Loucy (cell line): ENCODE measurements around the gene LRRFIP1.

Source experiments
- H2AFZ ChIP-seq: fragments of 200-600 bp; sonication (generic); 2 replicates; pipeline ENCODE4 v1.6.0; 2016; ENCODE audit warnings: antibody characterized with exemption, mild to moderate bottlenecking, low read length, moderate library complexity
- H3F3A ChIP-seq: fragments of 200-600 bp; 2 replicates; pipeline ENCODE4 v1.6.0; 2016; ENCODE audit warnings: antibody characterized with exemption, low read depth, mild to moderate bottlenecking
- H3K27me3 ChIP-seq: fragments of 200-600 bp; sonication (generic); 2 replicates; pipeline ENCODE4 v1.6.1; 2014; ENCODE audit warnings: low read length, mild to moderate bottlenecking; ENCODE audit not compliant: insufficient read depth, poor library complexity, severe bottlenecking
- H3K36me3 ChIP-seq: fragments of 200-600 bp; sonication (generic); 2 replicates; pipeline ENCODE4 v1.6.1; 2016; ENCODE audit warnings: low read length; ENCODE audit not compliant: insufficient read depth
- H3K4me1 ChIP-seq: fragments of 200-600 bp; sonication (generic); 2 replicates; pipeline ENCODE4 v1.5.1; 2014; ENCODE audit warnings: low read length, mild to moderate bottlenecking; ENCODE audit not compliant: insufficient read depth, poor library complexity, severe bottlenecking
- H3K4me2 ChIP-seq: fragments of 200-600 bp; sonication (generic); 2 replicates; pipeline ENCODE4 v1.6.0; 2014; ENCODE audit warnings: antibody characterized with exemption, low read length, low read depth, mild to moderate bottlenecking; ENCODE audit not compliant: poor library complexity, severe bottlenecking
- H3K4me3 ChIP-seq: fragments of 200-600 bp; sonication (generic); 2 replicates; pipeline ENCODE4 v1.5.1; 2014; ENCODE audit warnings: low read length, mild to moderate bottlenecking, mixed read lengths; ENCODE audit not compliant: poor library complexity, severe bottlenecking
- H3K79me2 ChIP-seq: fragments of 200-600 bp; sonication (generic); 2 replicates; pipeline ENCODE4 v1.6.1; 2014; ENCODE audit warnings: low read length; ENCODE audit not compliant: insufficient read depth
- H3K9ac ChIP-seq: fragments of 200-600 bp; sonication (generic); 2 replicates; pipeline ENCODE4 v1.6.0; 2014; ENCODE audit warnings: mild to moderate bottlenecking, low read depth, low read length, moderate library complexity; ENCODE audit not compliant: poor library complexity, severe bottlenecking
- H3K9me2 ChIP-seq: fragments of 200-600 bp; sonication (generic); replicated peaks from 2 replicates; pipeline ENCODE4 v1.6.1; 2016; ENCODE audit warnings: low read depth, low read length, mixed read lengths
- H3K9me3 ChIP-seq: fragments of 200-600 bp; sonication (generic); 2 replicates; pipeline ENCODE4 v1.6.1; 2014; ENCODE audit warnings: mild to moderate bottlenecking, antibody characterized with exemption, low read length, low read depth; ENCODE audit not compliant: insufficient read depth
- H4K20me1 ChIP-seq: fragments of 200-600 bp; sonication (generic); 2 replicates; pipeline ENCODE4 v1.6.0; 2014; ENCODE audit warnings: antibody characterized with exemption, low read length, mild to moderate bottlenecking; ENCODE audit not compliant: insufficient read depth, poor library complexity, severe bottlenecking
- EZH2phosphoT487 ChIP-seq: fragments of 200-600 bp; IDR thresholded peaks from 2 replicates; pipeline ENCODE4 v1.6.1; 2018; ENCODE audit warnings: antibody characterized with exemption, mild to moderate bottlenecking, moderate library complexity, borderline replicate concordance
- TF ChIP-seq, protein P1 (sequence below): fragments of 200-600 bp; sonication (generic); conservative IDR thresholded peaks from 2 replicates; pipeline ENCODE4 v1.5.1; 2014; ENCODE audit warnings: mild to moderate bottlenecking, antibody characterized with exemption, low read length

LRRFIP1 gene

DNA sequence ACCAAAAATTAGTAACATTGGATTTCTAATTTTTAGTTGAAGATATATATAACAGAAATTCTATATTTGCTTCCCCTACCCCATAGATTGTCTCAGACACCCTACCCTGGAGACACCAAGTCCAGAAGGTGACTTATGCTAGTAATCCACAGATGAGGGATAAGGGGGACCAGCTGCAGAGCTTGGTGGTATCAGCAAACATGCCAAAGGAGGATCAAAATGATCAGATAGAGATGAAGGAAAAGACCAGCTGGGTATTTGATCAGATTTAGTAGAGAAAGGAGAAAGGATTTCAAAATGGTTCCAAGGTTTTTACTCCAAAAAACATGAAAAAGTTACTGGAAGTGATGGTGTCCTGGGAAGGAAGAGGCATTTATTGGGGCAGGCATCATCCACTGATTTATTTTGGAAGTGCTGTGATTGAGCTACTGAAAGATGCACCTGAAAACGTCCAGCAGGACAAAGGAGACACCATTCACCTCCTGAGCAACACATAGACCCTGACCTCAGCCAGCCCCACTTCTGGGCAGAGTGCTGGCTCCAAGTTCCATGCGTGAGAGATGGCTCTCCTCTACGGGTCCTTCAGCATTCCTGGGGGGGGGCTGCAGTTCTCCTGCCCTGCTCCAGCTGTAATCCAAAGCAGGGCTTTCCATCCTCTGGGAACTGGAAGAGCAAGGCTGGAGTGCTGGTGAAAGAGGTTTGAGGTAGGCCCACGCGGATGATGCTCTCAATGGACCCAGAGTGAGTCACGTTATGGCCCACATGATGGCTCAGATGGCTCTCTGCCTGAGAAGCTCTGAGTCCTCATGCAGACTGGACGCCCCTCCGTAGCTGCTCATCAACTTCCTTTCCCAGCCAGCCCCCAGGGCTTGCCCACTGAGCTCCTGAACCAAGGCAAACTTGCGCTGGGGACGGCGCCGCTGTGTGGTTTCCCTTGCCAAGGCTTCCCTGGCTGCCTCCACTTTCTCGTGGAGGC is 3.7 kb upstream of the LRRFIP1 start:
- Histone ChIP-seq H3K79me2 (no peaks in the 10 kb centered on the region), H3K4me2 (no peak overlapping the region), H3K4me3 (no peak overlapping the region), H3K36me3 (no peaks in the 10 kb centered on the region), H3F3A (no peaks in the 10 kb centered on the region), H3K27me3 (no peaks in the 10 kb centered on the region), H2AFZ (no peak overlapping the region), H3K4me1 (no peaks in the 10 kb centered on the region), H3K9me3 (no peaks in the 10 kb centered on the region), H3K9ac (no peak overlapping the region), H3K9me2 (no peaks in the 10 kb centered on the region), H4K20me1 (no peaks in the 10 kb centered on the region)
- TF ChIP-seq EZH2phosphoT487 = no peak
- TF ChIP-seq, protein P1, sequence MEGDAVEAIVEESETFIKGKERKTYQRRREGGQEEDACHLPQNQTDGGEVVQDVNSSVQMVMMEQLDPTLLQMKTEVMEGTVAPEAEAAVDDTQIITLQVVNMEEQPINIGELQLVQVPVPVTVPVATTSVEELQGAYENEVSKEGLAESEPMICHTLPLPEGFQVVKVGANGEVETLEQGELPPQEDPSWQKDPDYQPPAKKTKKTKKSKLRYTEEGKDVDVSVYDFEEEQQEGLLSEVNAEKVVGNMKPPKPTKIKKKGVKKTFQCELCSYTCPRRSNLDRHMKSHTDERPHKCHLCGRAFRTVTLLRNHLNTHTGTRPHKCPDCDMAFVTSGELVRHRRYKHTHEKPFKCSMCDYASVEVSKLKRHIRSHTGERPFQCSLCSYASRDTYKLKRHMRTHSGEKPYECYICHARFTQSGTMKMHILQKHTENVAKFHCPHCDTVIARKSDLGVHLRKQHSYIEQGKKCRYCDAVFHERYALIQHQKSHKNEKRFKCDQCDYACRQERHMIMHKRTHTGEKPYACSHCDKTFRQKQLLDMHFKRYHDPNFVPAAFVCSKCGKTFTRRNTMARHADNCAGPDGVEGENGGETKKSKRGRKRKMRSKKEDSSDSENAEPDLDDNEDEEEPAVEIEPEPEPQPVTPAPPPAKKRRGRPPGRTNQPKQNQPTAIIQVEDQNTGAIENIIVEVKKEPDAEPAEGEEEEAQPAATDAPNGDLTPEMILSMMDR = no peak

DNA sequence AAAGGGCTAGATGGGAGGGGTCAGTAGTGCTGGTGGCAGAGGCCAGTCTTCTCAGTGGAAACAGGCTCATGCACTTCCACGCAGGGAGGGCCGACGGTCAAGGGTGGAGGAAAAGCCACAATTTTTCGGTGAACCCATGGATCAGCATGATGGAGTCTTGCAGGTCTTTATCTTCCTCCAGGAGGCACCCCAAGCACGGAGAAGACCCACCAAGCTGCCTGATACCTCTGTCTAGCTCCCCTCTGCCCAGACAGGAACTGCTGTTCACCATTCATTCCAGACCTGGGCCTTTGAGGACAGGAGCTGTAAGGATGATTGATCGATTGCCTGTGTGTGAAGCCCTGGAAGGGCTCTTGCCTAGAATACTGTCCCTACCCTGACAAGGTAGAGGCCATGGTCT is 2.8 kb upstream of the LRRFIP1 start:
- Histone ChIP-seq H3F3A (no peaks in the 10 kb centered on the region), H3K4me1 (no peaks in the 10 kb centered on the region), H3K9me3 (no peaks in the 10 kb centered on the region), H3K4me2 (no peak overlapping the region), H3K9me2 (no peaks in the 10 kb centered on the region), H3K36me3 (no peaks in the 10 kb centered on the region), H2AFZ (no peak overlapping the region), H3K79me2 (no peaks in the 10 kb centered on the region), H3K9ac (no peak overlapping the region), H3K4me3 (no peak overlapping the region), H3K27me3 (no peaks in the 10 kb centered on the region), H4K20me1 (no peaks in the 10 kb centered on the region)
- TF ChIP-seq, protein P1 = no peak
- no peak for TF ChIP-seq EZH2phosphoT487

DNA sequence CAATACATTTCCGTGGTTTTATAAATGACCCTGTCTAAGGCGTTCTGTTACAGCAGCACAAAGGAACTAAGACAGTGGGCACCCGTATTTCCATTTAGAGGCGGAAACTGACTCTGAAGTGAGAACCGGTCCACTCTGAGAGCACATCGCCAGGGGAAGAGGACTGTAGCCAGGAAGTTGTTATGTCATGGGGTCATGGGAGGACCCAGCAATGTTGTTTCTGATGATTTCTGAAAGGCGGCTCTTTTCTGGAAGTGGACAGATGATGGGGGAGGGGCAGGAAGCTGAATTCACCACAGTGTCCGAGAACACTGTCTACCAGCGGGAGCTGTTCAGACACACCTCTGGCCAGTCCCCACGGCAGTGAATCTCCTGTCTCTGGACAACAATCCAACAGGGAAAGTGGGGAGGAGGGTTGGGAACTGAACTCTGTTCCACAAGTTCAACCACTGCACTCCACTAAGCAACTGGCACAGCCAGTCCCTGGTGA is 2.1 kb upstream of the LRRFIP1 start:
- H2AFZ ChIP-seq = no peak overlapping the region
- no peaks in the 10 kb centered on the region for H3F3A ChIP-seq
- no peaks in the 10 kb centered on the region for H3K9me2 ChIP-seq

More for the DNA sequence above, 2.1 kb upstream of the LRRFIP1 start:
- Histone ChIP-seq H3K4me3 (no peak overlapping the region), H3K36me3 (no peaks in the 10 kb centered on the region), H3K4me2 (no peak overlapping the region), H3K79me2 (no peaks in the 10 kb centered on the region), H3K9me3 (no peaks in the 10 kb centered on the region), H4K20me1 (no peaks in the 10 kb centered on the region), H3K27me3 (no peaks in the 10 kb centered on the region), H3K4me1 (no peaks in the 10 kb centered on the region), H3K9ac (no peak overlapping the region)
- TF ChIP-seq, protein P1 = no peak
- TF ChIP-seq EZH2phosphoT487 = no peak
